Activated naive CD8-positive, alpha-beta T cell treated with anti-CD3 and anti-CD28 coated beads, Interleukin-2, amount 50 U/mL, for 24 hours (primary cell): ENCODE data around the gene EVA1A.

Source experiments
- ATAC-seq: fragments of 150-1000 bp; cut with Tn5 transposase; one replicate; pipeline ENCODE4 v1.10.0; 2021
- DNase-seq: peaks from one replicate; pipeline ENCODE4 v3.0.0; 2021
- H3K27ac Mint-ChIP-seq: one replicate; pipeline ENCODE4 v1.8.0; 2021; ENCODE audit warnings: mild to moderate bottlenecking, mixed read lengths
- H3K27me3 Mint-ChIP-seq: one replicate; pipeline ENCODE4 v1.8.0; 2021; ENCODE audit warnings: mixed read lengths
- H3K36me3 Mint-ChIP-seq: one replicate; pipeline ENCODE4 v1.8.0; 2021; ENCODE audit warnings: low read depth, mixed read lengths
- H3K4me1 Mint-ChIP-seq: one replicate; pipeline ENCODE4 v1.8.0; 2021; ENCODE audit warnings: mixed read lengths
- H3K4me3 Mint-ChIP-seq: one replicate; pipeline ENCODE4 v1.8.0; 2021; ENCODE audit warnings: mild to moderate bottlenecking, moderate library complexity, mixed read lengths
- H3K9me3 Mint-ChIP-seq: one replicate; pipeline ENCODE4 v1.8.0; 2021; ENCODE audit warnings: mixed read lengths

Gene EVA1A

DNA sequence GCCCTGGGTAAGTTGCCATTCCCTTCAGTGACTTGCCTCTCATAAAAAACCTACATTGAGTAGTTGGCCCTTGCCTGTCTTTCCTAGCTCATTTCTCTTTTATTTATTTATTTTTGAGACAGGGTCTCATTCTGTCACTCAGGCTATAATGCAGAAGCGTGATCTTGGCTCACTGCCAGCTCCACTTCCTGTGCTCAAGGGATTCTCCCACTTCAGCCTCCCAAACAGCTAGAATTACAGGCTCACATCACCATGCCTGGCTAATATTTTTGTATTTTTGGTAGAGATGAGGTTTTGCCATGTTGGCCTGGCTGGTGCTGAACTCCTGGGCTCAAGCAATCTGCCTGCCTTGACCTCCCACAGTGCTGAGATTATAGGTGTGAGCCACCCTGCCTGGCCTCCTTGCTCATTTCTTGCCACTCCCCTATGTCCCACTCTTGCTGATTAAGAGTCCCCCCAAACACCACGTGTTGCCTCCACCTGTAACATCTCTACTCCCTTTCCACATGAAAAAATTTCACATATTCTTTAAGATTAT is 12.6 kb downstream of the EVA1A start:
- Mint-ChIP-seq H3K9me3 (no peaks in the 10 kb centered on the region), H3K27me3 (peaks cover 6% of the 10 kb centered on the region), H3K36me3 (no peaks in the 10 kb centered on the region), H3K27ac (no peak overlapping the region), H3K4me3 (no peak overlapping the region), H3K4me1 (no peaks in the 10 kb centered on the region)
- no peak for DNase-seq
- ATAC-seq: no peak

DNA sequence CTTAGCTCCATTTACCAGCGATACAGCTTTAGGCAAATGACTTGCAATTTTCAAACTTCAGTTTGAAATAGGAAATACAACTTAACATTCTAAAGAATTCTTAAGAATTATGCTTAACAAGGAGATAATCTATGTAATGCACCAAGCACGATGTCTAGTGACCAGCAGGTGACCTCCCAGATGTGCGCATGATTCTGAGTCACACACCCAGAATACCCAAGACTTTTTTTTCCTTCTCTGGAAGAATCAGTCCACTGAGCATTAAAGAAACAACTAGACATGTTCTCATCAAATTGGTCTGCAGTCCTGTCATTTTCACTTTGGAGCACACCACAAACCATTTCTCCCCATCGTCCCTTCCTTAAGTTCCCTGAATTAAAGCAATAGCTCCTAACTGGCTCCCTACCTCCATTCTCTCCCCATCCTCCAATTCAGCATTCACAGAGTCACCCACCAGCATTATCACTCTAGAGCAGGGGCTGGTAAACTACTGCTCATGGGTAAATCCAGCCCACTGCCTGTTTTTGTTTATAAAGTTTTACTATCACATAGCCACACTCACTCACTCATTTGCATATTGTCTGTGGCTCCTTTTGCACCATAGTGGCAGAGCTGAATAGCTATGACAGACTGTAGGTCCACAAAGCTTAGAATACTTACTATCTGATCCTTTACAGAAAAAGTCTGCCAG is 13.2 kb downstream of the EVA1A start:
- H3K27ac Mint-ChIP-seq: no peak overlapping the region
- ATAC-seq (no peak), DNase-seq (no peak)
- H3K27me3 Mint-ChIP-seq: peaks cover 6% of the 10 kb centered on the region
- H3K36me3 Mint-ChIP-seq: no peaks in the 10 kb centered on the region
- H3K9me3 Mint-ChIP-seq: no peaks in the 10 kb centered on the region
- H3K4me1 Mint-ChIP-seq: no peaks in the 10 kb centered on the region
- no peak overlapping the region for H3K4me3 Mint-ChIP-seq

DNA sequence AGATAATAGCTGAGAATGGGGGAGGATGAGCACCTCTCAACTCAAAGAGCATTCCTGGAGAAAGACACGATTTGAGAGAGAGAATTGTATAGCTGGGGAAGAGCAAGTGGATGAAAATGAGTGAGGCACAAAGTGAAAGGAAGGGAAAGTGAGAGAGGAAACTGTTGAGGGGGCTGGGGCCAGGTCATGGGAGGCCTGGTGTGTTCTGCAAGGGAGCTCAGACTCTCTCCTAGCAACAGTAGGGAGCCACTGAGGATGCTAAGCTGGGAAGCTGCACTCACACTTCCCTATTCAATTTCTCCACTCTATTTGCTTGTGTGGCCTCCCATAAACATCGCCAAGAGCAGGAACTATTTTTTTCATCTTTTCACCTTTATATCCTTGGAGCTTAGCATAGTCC is 14.8 kb downstream of the EVA1A start:
- no peaks in the 10 kb centered on the region for H3K27me3 Mint-ChIP-seq
- ATAC-seq (no peak), DNase-seq (no peak)
- no peak overlapping the region for H3K4me3 Mint-ChIP-seq
- no peak overlapping the region for H3K27ac Mint-ChIP-seq
- no peaks in the 10 kb centered on the region for H3K36me3 Mint-ChIP-seq
- H3K9me3 Mint-ChIP-seq: no peaks in the 10 kb centered on the region
- H3K4me1 Mint-ChIP-seq: no peaks in the 10 kb centered on the region

DNA sequence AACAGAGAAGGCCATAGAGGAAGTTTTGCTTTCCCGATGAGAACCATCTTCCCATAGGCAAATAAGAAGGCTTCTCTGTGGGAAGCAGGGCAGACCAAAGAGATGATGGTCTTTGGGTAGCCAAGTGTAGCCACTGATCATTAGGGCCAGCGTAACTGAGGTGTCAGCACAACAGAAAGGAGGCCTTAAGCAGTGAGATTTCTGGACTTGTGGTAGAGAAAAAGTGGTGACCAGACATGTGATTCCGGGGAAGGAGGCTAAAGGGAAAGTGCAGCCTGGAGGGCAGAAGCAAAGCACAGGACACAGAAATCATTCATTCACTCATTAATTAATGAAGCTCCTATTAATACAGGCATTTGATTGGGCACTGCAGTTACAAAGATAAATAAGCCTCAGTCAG is 15.4 kb downstream of the EVA1A start:
- H3K4me1 Mint-ChIP-seq: no peaks in the 10 kb centered on the region
- no peak overlapping the region for H3K27ac Mint-ChIP-seq
- no peak for DNase-seq
- no peaks in the 10 kb centered on the region for H3K9me3 Mint-ChIP-seq
- no peaks in the 10 kb centered on the region for H3K27me3 Mint-ChIP-seq
- no peak for ATAC-seq
- H3K36me3 Mint-ChIP-seq: no peaks in the 10 kb centered on the region
- H3K4me3 Mint-ChIP-seq: no peak overlapping the region

DNA sequence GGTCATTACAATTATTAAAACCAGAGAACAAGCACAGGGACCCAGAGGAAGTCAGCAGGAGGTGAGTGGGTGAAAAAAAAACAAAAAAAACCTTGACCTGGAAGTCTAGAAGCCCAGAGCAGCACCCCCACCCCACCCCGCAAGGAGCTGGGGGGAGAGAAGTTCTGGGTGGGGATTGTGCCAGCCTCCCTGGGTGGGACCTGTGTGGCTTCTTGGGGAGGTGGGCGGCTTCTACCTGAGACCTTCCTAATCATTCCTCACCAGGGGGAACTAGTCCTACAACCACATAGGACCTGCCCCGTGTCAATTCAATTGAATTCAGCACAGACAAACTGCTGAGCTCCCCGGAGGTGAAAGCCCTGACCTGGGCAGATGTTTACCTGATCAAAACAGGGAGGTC is 17.3 kb downstream of the EVA1A start:
- Mint-ChIP-seq H3K27ac (no peak overlapping the region), H3K4me3 (no peak overlapping the region), H3K27me3 (peaks cover 2% of the 10 kb centered on the region), H3K4me1 (no peaks in the 10 kb centered on the region), H3K9me3 (no peaks in the 10 kb centered on the region), H3K36me3 (no peaks in the 10 kb centered on the region)
- no peak for DNase-seq
- ATAC-seq: no peak

DNA sequence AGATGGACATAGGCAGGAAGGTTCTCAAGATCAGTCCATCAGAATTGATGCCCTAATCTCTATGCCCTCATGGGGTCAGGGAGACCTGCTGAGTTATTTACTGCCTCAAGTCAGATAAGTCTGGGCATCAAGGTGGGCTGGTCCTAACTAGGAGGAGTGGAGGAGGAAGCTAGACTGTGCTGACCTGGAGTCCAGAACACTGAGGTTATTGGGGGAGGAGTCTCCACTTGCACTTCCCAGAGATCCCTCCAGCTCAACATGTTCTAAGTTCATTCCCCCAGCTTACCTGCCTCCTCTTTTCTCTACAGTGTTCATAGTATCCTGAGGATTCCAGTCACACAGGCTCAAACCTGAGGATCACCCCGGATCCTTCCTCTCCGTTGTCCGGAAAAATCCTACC is 19.3 kb downstream of the EVA1A start:
- no peak overlapping the region for H3K4me3 Mint-ChIP-seq
- no peaks in the 10 kb centered on the region for H3K36me3 Mint-ChIP-seq
- ATAC-seq (no peak), DNase-seq (no peak)
- peaks cover 7% of the 10 kb centered on the region for H3K9me3 Mint-ChIP-seq
- H3K4me1 Mint-ChIP-seq: no peaks in the 10 kb centered on the region
- no peak overlapping the region for H3K27ac Mint-ChIP-seq
- H3K27me3 Mint-ChIP-seq: peaks cover 2% of the 10 kb centered on the region

DNA sequence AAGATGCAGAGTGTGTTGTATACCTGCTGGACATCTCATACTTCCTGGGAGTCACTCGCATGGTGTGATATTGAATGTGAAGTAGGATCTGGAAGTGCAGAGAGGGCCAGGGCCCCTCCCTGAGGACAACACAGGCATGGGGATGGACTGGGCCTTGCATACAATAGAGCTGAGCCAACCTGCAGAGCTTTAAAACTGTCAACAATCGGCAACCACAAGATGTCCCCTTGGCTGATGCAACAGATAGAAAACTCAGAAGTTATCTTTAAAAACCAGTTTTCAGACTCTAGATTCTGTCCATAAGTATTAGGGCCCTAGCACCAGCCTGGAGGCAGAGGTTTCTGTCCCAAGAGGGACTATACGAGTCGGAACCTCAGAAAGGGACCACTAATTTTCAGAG is 19.7 kb downstream of the EVA1A start:
- Mint-ChIP-seq H3K4me3 (no peak overlapping the region), H3K27ac (no peak overlapping the region), H3K9me3 (peaks cover 7% of the 10 kb centered on the region), H3K36me3 (no peaks in the 10 kb centered on the region), H3K27me3 (peaks cover 2% of the 10 kb centered on the region), H3K4me1 (no peaks in the 10 kb centered on the region)
- no peak for DNase-seq
- ATAC-seq: no peak

DNA sequence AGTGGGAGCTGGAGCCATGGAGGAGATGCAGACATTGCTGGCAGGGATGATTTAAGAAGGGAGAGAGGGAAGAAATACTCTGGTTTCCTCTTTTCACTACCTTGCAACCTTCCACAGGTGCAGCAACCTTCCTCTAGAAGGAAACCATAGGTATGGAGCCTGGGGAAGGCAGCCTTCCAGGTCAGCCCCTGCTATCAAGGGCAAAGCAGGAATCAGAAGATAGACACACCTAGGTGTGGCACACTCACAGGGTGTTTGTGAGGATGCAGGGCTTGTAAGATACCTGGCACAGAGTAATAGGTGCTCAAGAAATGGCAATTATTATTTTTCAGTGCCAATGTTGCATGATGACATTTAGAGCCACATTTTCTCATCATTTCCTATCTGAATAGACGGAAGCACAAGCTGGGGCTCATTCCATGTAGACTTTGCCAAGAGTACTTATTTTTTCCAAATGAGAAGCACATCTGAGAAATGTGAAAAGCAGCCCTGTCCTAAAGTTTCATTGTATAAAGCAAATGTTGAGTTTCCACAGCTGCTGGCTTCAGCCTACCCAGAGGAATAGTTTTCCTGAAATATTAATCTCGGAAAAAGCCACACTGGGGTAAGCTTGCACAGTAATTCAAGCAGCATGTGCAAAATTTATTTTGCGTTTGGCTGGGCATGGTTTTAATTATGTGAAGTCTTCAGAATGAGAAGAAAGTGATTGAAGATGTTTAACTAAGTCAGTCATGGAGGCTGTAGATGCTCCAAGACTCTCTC is 20.6 kb downstream of the EVA1A start:
- Mint-ChIP-seq H3K4me3 (no peak overlapping the region), H3K36me3 (no peaks in the 10 kb centered on the region), H3K27ac (no peak overlapping the region), H3K27me3 (peaks cover 2% of the 10 kb centered on the region), H3K4me1 (no peaks in the 10 kb centered on the region), H3K9me3 (peaks cover 10% of the 10 kb centered on the region)
- ATAC-seq: no peak
- DNase-seq: no peak

DNA sequence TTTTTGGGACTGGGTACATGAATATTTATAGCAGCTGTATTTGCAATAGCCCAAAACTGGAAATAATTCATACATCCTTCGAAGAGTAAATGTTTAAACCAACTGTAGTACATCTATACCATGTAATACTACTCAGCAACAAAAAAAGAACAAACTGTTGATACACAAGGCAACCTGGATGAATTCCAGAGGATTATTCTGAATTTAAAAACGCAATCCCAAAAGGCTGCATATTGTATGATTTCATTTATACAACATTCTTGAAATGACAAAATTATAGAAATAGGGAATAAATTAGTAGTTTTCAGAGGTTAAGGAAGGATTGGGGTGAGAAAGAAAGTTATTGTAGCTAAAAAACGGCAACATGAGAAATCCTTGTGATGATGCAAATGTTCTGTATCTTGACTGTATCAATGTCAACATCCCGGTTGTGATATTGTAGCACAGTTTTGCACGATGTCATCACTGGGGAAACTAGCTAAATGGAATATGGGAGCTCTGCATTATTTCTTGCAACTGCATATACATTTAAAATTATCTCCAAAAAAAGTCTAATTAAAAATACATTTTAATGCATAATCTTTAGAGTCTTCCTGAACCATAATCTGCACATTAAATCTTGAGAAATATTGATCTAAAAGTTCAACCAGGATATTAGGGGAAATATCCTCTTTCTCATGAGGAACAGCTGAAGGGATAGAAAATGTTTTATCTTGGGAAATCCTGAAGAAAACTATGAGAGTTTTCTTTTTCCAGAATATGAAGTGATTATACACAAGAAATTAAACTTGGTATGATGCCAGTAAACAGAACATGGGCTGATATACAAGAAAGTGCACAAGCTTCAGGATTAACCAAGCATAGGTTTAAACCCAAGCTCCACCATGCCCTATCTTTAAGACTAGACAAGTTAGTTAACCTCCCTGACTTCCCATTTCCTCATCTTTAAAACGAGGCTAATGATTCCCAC is 21.9 kb downstream of the EVA1A start:
- Mint-ChIP-seq H3K4me1 (no peaks in the 10 kb centered on the region), H3K27ac (no peak overlapping the region), H3K4me3 (no peak overlapping the region), H3K27me3 (peaks cover 3% of the 10 kb centered on the region), H3K9me3 (peaks cover 10% of the 10 kb centered on the region), H3K36me3 (no peaks in the 10 kb centered on the region)
- DNase-seq (no peak), ATAC-seq (no peak)

DNA sequence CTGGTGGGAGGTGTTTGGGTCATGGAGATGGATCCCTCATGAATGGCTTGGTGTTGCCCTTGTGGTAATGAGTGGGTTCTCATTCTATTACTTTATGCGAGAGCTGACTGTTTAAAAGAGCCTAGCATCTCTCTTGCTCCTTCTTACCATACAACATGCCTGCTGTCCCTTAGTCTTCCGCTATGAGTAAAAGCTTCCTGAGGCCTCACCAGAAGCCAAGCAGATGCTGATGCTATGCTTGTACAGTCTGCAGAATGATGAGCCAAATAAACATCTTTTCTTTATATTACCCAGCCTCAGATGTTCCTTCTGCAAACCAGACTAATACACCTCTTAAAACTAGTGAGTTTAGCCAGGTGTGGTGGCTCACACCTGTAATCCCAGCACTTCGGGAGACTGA is 23.1 kb downstream of the EVA1A start:
- H3K4me1 Mint-ChIP-seq: no peaks in the 10 kb centered on the region

DNA sequence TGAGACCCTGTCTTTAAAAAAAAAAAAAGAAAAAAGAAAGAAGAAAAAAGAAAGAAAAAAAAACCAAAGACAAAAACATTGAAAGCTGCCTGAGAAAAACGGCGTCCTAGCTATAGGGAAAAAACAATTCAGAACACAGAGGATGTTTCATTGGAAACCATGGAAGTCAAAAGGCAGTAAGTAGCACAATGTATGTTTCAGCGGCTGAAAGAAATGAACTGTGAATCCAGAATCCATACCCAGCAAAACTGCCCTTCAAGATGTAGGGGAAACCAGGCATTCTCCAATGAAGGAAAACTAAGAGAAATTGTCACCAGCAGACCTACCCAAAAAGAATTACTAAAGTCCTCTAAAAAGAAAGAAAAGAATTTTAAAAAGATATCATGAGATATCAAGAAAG is 27.6 kb downstream of the EVA1A start:
- no peak for ATAC-seq
- Mint-ChIP-seq H3K4me1 (no peaks in the 10 kb centered on the region), H3K27me3 (peaks cover 11% of the 10 kb centered on the region), H3K36me3 (no peaks in the 10 kb centered on the region), H3K27ac (no peak overlapping the region), H3K9me3 (peaks cover 10% of the 10 kb centered on the region), H3K4me3 (no peak overlapping the region)
- no peak for DNase-seq

More for the DNA sequence above, 23.1 kb downstream of the EVA1A start:
- no peak overlapping the region for H3K27ac Mint-ChIP-seq
- no peak overlapping the region for H3K4me3 Mint-ChIP-seq
- H3K9me3 Mint-ChIP-seq: peaks cover 10% of the 10 kb centered on the region
- ATAC-seq (no peak), DNase-seq (no peak)
- H3K36me3 Mint-ChIP-seq: no peaks in the 10 kb centered on the region
- peaks cover 3% of the 10 kb centered on the region for H3K27me3 Mint-ChIP-seq

DNA sequence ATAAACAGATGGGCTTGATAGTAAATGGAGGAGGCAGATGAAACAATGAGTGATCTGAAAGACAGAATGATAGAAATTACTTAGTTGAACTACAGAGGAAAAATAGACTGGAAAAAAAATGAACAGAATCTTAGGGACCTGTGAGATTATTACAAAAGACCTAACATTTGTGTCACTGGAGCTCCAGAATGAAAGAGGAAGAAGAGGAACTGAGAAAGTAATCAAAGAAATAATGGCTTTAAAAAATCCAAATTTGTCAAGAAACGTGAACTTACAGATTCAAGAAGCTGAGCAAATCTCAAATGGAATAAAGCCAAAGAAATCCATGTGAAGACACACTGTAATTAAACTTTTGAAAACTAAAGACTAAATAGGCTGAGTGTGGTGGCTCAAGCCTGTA is 28.3 kb downstream of the EVA1A start:
- H3K36me3 Mint-ChIP-seq: no peaks in the 10 kb centered on the region
- no peak overlapping the region for H3K27ac Mint-ChIP-seq
- ATAC-seq: no peak
- H3K4me3 Mint-ChIP-seq: no peak overlapping the region
- H3K27me3 Mint-ChIP-seq: peaks cover 11% of the 10 kb centered on the region
- peaks cover 8% of the 10 kb centered on the region for H3K9me3 Mint-ChIP-seq
- no peak for DNase-seq
- no peaks in the 10 kb centered on the region for H3K4me1 Mint-ChIP-seq

DNA sequence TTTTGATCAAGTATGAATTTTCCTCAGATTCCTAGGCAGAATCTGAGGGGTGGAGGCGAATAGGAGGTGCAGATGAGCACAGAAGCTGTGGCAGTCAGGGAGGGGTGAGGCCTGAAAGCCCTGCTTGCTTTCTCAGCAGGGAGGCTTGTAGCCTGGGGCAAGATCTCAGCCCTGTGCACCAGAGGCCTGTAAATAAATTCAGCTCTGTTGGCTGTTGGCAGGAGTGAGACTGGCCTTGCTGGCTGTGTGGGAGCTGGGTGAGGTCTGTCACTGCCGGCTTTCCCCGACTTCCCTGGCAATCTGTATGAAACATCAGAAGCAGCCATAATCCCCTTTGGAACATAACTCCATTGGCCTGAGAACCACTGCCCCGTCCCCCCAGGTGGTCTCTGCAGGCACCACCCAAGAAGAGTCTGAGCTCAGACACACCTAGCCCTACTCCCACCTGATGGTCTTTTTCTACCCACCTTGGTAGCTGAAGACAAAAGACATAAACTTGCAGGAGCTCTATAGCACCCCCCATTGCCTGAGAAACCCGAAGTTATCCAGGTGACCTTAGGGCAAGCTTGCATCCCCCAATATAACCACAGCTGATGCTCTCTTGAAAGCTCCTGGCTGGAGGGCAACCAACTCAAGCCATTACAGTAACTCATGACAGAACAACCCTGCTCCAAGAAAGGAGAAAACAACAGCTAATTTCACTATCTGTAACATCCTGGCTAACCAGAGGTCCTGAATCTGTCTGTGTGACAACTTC is 32.3 kb downstream of the EVA1A start:
- no peaks in the 10 kb centered on the region for H3K36me3 Mint-ChIP-seq
- DNase-seq: no peak
- peaks cover 14% of the 10 kb centered on the region for H3K27me3 Mint-ChIP-seq
- ATAC-seq: no peak
- no peaks in the 10 kb centered on the region for H3K9me3 Mint-ChIP-seq
- H3K4me1 Mint-ChIP-seq: no peaks in the 10 kb centered on the region
- H3K27ac Mint-ChIP-seq: no peak overlapping the region
- H3K4me3 Mint-ChIP-seq: no peak overlapping the region

DNA sequence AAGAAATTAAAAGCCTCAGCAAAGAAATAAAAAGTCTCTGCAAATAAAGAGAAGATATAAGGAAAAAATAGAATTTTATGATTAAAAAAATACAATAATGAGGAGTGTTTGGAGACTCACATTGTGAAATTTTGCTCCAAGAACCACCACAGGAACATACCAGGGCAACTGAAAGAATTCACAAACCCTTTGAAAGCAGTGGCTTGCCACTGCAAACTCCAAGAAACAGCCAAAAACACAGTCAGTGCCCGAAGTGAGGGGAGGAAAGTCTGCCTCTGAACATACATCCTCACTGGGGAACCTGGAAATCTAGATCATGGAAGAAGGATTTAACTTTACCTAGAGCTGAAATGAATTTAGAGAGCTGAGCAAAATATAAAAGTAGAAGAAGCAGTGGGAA is 33.1 kb downstream of the EVA1A start:
- no peaks in the 10 kb centered on the region for H3K36me3 Mint-ChIP-seq
- ATAC-seq: no peak
- H3K27me3 Mint-ChIP-seq: peaks cover 17% of the 10 kb centered on the region
- H3K9me3 Mint-ChIP-seq: no peaks in the 10 kb centered on the region
- no peak for DNase-seq
- no peak overlapping the region for H3K27ac Mint-ChIP-seq
- no peak overlapping the region for H3K4me3 Mint-ChIP-seq
- H3K4me1 Mint-ChIP-seq: no peaks in the 10 kb centered on the region
